GM23248 (cell line): ENCODE data around the gene NKX2-2.

Experiments
- EZH2 ChIP-seq: fragments of 200-600 bp; sonication (generic); IDR thresholded peaks from 2 replicates; pipeline ENCODE4 v1.6.1; 2018; ENCODE audit warnings: antibody characterized with exemption, mild to moderate bottlenecking; ENCODE audit not compliant: insufficient read depth, poor library complexity, severe bottlenecking
- EZH2phosphoT487 ChIP-seq: fragments of 200-600 bp; sonication (generic); IDR thresholded peaks from 2 replicates; pipeline ENCODE4 v1.6.1; 2018; ENCODE audit warnings: antibody characterized with exemption, moderate library complexity, mild to moderate bottlenecking, low read depth; ENCODE audit not compliant: insufficient read depth

DNA sequence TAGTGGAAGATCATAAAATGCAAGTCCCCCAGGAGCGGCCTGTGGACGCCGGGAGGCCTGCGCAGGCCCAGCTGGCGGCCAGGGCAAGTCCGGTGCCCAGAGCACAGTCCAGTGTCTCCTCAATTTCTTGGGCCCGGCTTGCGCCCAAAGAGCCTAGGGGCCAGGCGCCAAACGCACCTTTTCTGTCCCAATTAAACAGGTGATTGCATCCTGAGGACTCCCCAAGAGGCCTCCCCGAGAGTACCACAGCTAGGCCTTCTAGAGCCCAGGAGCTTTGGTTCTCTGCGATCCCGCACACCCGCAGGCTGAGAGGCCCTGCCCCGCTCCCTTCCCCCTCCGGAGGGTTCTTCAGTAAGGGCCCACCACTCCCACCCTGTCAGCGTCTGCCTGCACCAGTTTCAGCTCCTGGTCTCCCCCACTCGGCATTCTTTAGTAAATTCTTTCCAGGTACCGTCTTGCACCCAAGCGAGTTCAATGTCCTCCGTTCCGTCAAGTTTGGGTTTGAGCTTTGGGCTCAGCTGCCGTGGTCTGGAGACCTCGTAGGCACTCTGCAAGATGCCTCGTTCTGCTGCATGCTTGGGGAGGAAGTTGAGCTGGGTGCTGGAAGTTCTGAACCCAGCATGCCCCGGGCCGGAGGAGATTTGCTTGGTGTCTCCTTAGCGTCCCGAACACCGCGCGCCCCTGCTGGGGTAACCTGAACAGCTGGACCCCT lies 3.9 kb upstream of the NKX2-2 start:
- TF ChIP-seq EZH2 (no peak), EZH2phosphoT487 (no peak)
